Uterus (tissue), 2 donors: Measurements from ENCODE around the gene GLRA1.

Experiments
- CTCF ChIP-seq, 4 experiments: fragments of 200-600 bp in 2 of 4; fragments of 450-650 bp in 2 of 4; sonication (generic) in 2 of 4; IDR thresholded peaks; one replicate each; pipeline ENCODE4 v1.5.1; 2016 to 2019; ENCODE audit warnings: antibody characterized with exemption in 4 of 4, mild to moderate bottlenecking in 2 of 4, moderate library complexity in 1 of 4
- POLR2A ChIP-seq, 2 donors: fragments of 450-650 bp; IDR thresholded peaks; one replicate each; pipeline ENCODE4 v1.6.1; 2016; ENCODE audit warnings: antibody characterized with exemption in 2 of 2, mild to moderate bottlenecking in 1 of 2, moderate library complexity in 1 of 2

- TF ChIP-seq CTCF (IDR thresholded peaks at IDR 0.05), result no peak
- TF ChIP-seq POLR2A (IDR thresholded peaks at IDR 0.05), result no peak
These were observed 119.0 kb downstream of the GLRA1 start for GRCh38 chr5:151805414-151806223.
